ENCODE measurements around the gene PGS1. TPM values are rescaled to one million over a fixed set of nuclear protein-coding genes. Genes with fewer than 3 reads are reported as not detected.
A peak's percentile ranks its signal among the peaks of the same experiment; 100 is the strongest.

PGS1 gene
- total RNA-seq, 1 donor from 2014 or later: 25.8 TPM

- H3K36me3 ChIP-seq (ENCODE audit: control insufficient read depth, insufficient read depth, low read length): no peaks in the 10 kb centered on the region
- H3K4me3 ChIP-seq (ENCODE audit: low read depth, low read length): no peak overlapping the region
- no peaks in the 10 kb centered on the region for H3K27me3 ChIP-seq (ENCODE audit: control insufficient read depth, insufficient read depth, low read length)
- TF ChIP-seq CTCF (IDR thresholded peaks at IDR 0.05; ENCODE audit: insufficient read depth, low read length, severe bottlenecking): no peak
- FAIRE-seq: no peak
- peak; percentile 94 for DNase-seq (ENCODE audit: low read depth)
Measured at GRCh38 chr17:78337244-78338109, 41.0 kb upstream of the PGS1 start.

- H3K27me3 ChIP-seq (ENCODE audit: control insufficient read depth, insufficient read depth, low read length): no peaks in the 10 kb centered on the region
- DNase-seq (ENCODE audit: low read depth) (peak; percentile 96), FAIRE-seq (no peak)
- H3K4me3 ChIP-seq (ENCODE audit: low read depth, low read length): no peak overlapping the region
- no peak for TF ChIP-seq CTCF (IDR thresholded peaks at IDR 0.05; ENCODE audit: insufficient read depth, low read length, severe bottlenecking)
- no peaks in the 10 kb centered on the region for H3K36me3 ChIP-seq (ENCODE audit: control insufficient read depth, insufficient read depth, low read length)
Measured at GRCh38 chr17:78338486-78339259, 39.8 kb upstream of the PGS1 start.

GRCh38 chr17:78340183-78340955 is 38.1 kb upstream of the PGS1 start:
- FAIRE-seq: no peak
- Histone ChIP-seq H3K27me3 (ENCODE audit: control insufficient read depth, insufficient read depth, low read length) (no peaks in the 10 kb centered on the region), H3K4me3 (ENCODE audit: low read depth, low read length) (no peak overlapping the region), H3K36me3 (ENCODE audit: control insufficient read depth, insufficient read depth, low read length) (no peaks in the 10 kb centered on the region)
- peak; percentile 41 for DNase-seq (ENCODE audit: low read depth)
- TF ChIP-seq CTCF (IDR thresholded peaks at IDR 0.05; ENCODE audit: insufficient read depth, low read length, severe bottlenecking): no peak

- no peak for TF ChIP-seq CTCF (IDR thresholded peaks at IDR 0.05; ENCODE audit: insufficient read depth, low read length, severe bottlenecking)
- Histone ChIP-seq H3K36me3 (ENCODE audit: control insufficient read depth, insufficient read depth, low read length) (no peaks in the 10 kb centered on the region), H3K4me3 (ENCODE audit: low read depth, low read length) (peak overlapping the region; percentile 7), H3K27me3 (ENCODE audit: control insufficient read depth, insufficient read depth, low read length) (no peaks in the 10 kb centered on the region)
- peak; percentile 49 for DNase-seq (ENCODE audit: low read depth)
- no peak for FAIRE-seq
Measured at GRCh38 chr17:78341559-78342448, 36.6 kb upstream of the PGS1 start.
